ENCODE data around the gene RAD51AP2.

DNA sequence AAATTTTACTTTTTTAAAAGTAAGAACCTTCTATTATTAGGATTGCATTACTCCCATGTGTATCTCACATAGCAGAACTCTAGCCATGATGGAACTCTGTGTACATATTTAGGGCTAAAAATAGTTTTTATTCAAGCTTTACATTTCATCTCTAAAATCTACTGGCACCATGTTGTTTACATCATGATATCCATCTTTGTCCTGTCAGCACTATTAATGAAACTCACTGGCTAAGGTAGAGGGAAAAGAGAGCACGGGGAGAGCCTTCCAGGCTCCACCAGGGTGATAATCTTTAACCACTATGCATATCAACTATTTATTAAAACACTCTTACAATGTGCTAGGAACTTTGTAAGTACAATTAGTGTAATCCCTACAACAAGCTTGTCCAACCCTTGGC is 34.7 kb downstream of the RAD51AP2 start:
- TF ChIP-seq ZFP3 (CRISPR knock-in tag; IDR thresholded peaks at IDR 0.05) (no peak), TOX (CRISPR knock-in tag; IDR thresholded peaks at IDR 0.05; ENCODE audit: borderline replicate concordance) (no peak), ARNTL (CRISPR knock-in tag; IDR thresholded peaks at IDR 0.05; ENCODE audit: borderline replicate concordance, low read depth) (no peak), SNAI2 (CRISPR knock-in tag; IDR thresholded peaks at IDR 0.05) (no peak), OSR1 (CRISPR knock-in tag; IDR thresholded peaks at IDR 0.05) (no peak), BACH2 (CRISPR knock-in tag; IDR thresholded peaks at IDR 0.05; ENCODE audit: borderline replicate concordance) (no peak)
- TF ChIP-seq, protein P1, sequence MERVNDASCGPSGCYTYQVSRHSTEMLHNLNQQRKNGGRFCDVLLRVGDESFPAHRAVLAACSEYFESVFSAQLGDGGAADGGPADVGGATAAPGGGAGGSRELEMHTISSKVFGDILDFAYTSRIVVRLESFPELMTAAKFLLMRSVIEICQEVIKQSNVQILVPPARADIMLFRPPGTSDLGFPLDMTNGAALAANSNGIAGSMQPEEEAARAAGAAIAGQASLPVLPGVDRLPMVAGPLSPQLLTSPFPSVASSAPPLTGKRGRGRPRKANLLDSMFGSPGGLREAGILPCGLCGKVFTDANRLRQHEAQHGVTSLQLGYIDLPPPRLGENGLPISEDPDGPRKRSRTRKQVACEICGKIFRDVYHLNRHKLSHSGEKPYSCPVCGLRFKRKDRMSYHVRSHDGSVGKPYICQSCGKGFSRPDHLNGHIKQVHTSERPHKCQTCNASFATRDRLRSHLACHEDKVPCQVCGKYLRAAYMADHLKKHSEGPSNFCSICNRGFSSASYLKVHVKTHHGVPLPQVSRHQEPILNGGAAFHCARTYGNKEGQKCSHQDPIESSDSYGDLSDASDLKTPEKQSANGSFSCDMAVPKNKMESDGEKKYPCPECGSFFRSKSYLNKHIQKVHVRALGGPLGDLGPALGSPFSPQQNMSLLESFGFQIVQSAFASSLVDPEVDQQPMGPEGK (CRISPR knock-in tag; IDR thresholded peaks at IDR 0.05; ENCODE audit: borderline replicate concordance) = no peak
